GM12892 (cell line): ENCODE measurements around the gene TMEM150C. TPM values are rescaled to one million over a fixed set of nuclear protein-coding genes. Genes with fewer than 3 reads are reported as not detected.

Experiments used
- DNase-seq: peaks from one replicate; pipeline ENCODE4 v3.0.0; 2011; ENCODE audit not compliant: insufficient read length
- FAIRE-seq: peaks from 2 replicates; lab custom pipeline; 2011; peaks lifted over from hg19 to GRCh38; lab: Jason Lieb, UNC
- POLR2A ChIP-seq: IDR thresholded peaks from 2 replicates; pipeline ENCODE4 v1.6.1; 2011; ENCODE audit warnings: low read depth, low read length, control low read depth
- POLR2AphosphoS5 ChIP-seq: IDR thresholded peaks from 2 replicates; pipeline ENCODE4 v1.6.1; 2011; ENCODE audit warnings: low read depth, low read length, control low read depth
- TAF1 ChIP-seq: IDR thresholded peaks from 2 replicates; pipeline ENCODE4 v1.6.1; 2011; ENCODE audit warnings: low read depth, mild to moderate bottlenecking, control low read depth, low read length, borderline replicate concordance
- polyA plus RNA-seq: library from polyadenylated mRNA; unstranded; fragments of >200 nt; gene quantifications from one replicate; pipeline ENCODE4 v1.2.1, GENCODE V29; 2012; ENCODE audit warnings: missing spikeins, inconsistent platforms; ENCODE audit not compliant: missing spikeins

Gene TMEM150C
- 0.85 TPM for polyA plus RNA-seq

- peak; percentile 19 for DNase-seq
- TF ChIP-seq TAF1, result no peak
- TF ChIP-seq POLR2AphosphoS5, result no peak
- TF ChIP-seq POLR2A, result no peak
- FAIRE-seq, result no peak
Measured at GRCh38 chr4:82561786-82562563, at the start of gene TMEM150C. Gene TMEM150C, minus strand, starts transcription at chr4:82561988. Its CDS starts 57,331 bp downstream, at chr4:82504657.

DNA sequence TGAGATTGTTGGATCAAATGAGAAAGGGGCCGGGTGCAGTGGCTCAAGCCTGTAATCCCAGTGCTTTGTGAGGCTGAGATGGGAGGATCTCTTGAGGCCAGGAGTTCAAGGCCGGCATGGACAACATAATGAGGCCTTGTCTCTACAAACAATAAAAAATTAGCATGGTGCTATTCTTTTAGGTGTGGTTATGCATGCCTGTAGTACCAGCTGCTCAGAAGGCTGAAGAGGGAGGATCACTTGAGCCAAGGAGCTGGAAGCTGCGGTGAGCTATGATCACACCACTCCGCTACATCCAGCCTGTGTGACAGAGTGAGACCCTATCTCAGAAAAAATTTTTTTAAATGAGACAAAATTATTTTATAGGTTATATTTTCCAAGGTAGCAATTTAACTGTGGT lies 49.7 kb upstream of the TMEM150C start:
- no peak for DNase-seq
- TF ChIP-seq POLR2A (no peak), POLR2AphosphoS5 (no peak), TAF1 (no peak)
- FAIRE-seq, result no peak

- DNase-seq, result no peak
- no peak for TF ChIP-seq POLR2A
- no peak for TF ChIP-seq TAF1
- no peak for TF ChIP-seq POLR2AphosphoS5
- FAIRE-seq, result no peak
Measured at GRCh38 chr4:82610041-82610440, 48.3 kb upstream of the TMEM150C start.

GRCh38 chr4:82606622-82607021 lies 44.8 kb upstream of the TMEM150C start:
- FAIRE-seq (no peak), DNase-seq (no peak)
- no peak for TF ChIP-seq POLR2A
- no peak for TF ChIP-seq TAF1
- no peak for TF ChIP-seq POLR2AphosphoS5

GRCh38 chr4:82604522-82604921 lies 42.7 kb upstream of the TMEM150C start:
- TF ChIP-seq POLR2AphosphoS5 (no peak), TAF1 (no peak), POLR2A (no peak)
- DNase-seq (no peak), FAIRE-seq (no peak)

DNA sequence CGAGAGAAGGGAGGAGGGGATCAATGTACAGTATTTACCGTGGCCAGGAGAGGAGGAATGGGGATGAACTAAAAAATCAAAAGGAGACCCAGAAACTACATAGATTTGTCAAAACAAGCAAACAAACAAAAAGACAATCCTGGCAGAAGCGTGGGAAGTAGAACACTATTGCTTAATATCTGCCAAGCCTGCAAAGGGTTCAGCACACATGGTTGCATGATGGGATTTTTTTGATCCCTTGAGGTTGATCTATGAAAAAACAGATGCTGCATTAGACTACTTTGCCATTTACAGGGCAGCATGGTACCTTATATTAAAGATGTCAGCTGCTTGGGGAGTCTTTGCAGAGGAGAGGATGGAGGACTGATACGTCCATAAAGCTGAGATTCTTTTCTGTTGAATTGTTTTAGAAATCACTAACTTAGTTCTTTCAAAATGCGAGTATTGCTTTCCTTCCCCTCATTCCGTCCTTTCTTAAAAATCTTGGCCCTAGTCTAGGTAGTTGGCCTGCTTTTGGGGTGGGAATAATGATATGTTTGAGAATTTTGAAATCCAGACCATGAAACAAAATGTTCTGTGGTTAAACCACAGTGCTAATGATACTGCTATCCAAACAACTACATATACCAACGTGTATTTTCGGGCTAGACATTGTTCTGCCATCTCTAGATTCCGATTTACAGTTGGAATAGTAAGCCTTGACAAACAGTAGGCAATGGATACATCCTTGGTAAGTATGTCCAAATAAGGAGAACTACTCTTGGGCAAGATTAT lies 39.6 kb upstream of the TMEM150C start:
- TF ChIP-seq TAF1 (no peak), POLR2A (no peak), POLR2AphosphoS5 (no peak)
- DNase-seq, result no peak
- FAIRE-seq, result no peak

GRCh38 chr4:82599336-82599735 lies 37.5 kb upstream of the TMEM150C start:
- DNase-seq (no peak), FAIRE-seq (no peak)
- no peak for TF ChIP-seq POLR2A
- no peak for TF ChIP-seq TAF1
- no peak for TF ChIP-seq POLR2AphosphoS5

GRCh38 chr4:82594456-82594855 lies 32.7 kb upstream of the TMEM150C start:
- DNase-seq, result no peak
- TF ChIP-seq TAF1 (no peak), POLR2A (no peak), POLR2AphosphoS5 (no peak)
- FAIRE-seq, result no peak

- FAIRE-seq, result no peak
- TF ChIP-seq POLR2A (no peak), POLR2AphosphoS5 (no peak), TAF1 (no peak)
- no peak for DNase-seq
Measured at GRCh38 chr4:82593411-82593810, 31.6 kb upstream of the TMEM150C start.

DNA sequence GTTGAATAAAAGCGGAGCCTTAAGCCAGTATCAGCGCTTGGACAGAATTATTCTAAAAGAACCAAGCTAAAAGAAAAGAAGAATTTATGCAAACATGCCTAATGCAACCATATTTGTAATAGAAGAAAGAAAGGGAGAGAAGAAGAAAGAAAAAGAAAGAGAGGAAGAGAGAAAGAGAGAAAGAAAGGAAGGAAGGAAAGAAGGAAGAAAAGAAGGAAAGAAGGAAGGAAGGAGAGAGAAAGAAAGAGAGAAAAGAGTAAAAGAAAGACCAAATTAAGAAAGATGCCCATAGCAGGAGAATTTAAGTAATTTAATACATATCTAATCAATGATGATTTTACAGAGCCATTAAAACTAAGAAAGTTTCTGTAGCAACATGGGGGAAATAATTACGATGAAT lies 30.9 kb upstream of the TMEM150C start:
- no peak for DNase-seq
- TF ChIP-seq POLR2AphosphoS5, result no peak
- TF ChIP-seq TAF1, result no peak
- TF ChIP-seq POLR2A, result no peak
- FAIRE-seq, result no peak

GRCh38 chr4:82591592-82591991 lies 29.8 kb upstream of the TMEM150C start:
- DNase-seq (no peak), FAIRE-seq (no peak)

More at GRCh38 chr4:82591592-82591991, 29.8 kb upstream of the TMEM150C start:
- TF ChIP-seq POLR2A (no peak), POLR2AphosphoS5 (no peak), TAF1 (no peak)
